Sigmoid colon (tissue), 4 donors: Measurements from ENCODE around the gene GNAT1.

Experiments
- EP300 ChIP-seq, 4 donors: sonication (generic); formaldehyde crosslinking; IDR thresholded peaks; one replicate each; pipeline ENCODE4 v1.6.1; 2017; ENCODE audit warnings: antibody characterized with exemption in 4 of 4
- POLR2A ChIP-seq, 2 donors: fragments of 450-650 bp; IDR thresholded peaks; one replicate each; pipeline ENCODE4 v1.6.1; 2016; ENCODE audit warnings: antibody characterized with exemption in 2 of 2, mild to moderate bottlenecking in 2 of 2, moderate library complexity in 2 of 2
- POLR2AphosphoS5 ChIP-seq, 4 donors: sonication (generic); formaldehyde crosslinking; IDR thresholded peaks; one replicate each; pipeline ENCODE4 v1.6.1; 2017; ENCODE audit warnings: antibody characterized with exemption in 4 of 4
- TF ChIP-seq, protein P1 (sequence below), 4 experiments: fragments of 450-650 bp in 3 of 4; fragments of 200-600 bp in 1 of 4; IDR thresholded peaks; one replicate each; pipeline ENCODE4 v1.5.1; 2016 to 2019; ENCODE audit warnings: antibody characterized with exemption in 4 of 4, mild to moderate bottlenecking in 3 of 4, moderate library complexity in 2 of 4

DNA sequence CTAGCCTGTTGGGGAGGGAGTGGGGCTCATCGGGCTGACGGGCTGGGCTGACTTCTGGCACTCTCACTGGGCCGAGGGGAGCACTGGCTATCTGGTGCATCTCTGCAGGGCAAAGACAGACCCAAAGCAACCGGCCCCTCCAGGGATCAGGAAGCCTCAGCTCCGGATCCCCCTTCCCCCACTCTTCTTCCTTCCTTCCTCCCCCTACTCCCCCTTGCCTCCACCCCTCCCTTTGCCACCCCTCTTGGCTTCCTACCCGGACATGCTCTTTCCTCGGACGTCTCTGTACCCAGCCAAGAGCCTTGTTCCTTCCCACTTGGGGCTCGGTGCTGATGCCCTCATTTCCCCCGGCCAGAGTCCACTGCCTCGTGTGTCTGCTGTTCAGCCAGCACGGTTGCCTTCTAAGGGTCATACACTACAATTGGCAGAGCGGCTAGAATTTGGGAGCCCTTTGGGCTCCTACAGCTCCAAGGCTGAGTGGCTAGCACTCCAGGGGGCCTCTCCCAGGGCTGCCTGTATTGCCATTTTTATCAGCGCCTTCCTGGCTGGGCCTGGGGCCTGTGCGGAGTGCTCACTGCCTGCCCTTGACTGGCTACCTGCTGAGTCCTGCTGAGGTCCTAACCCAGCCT is 25.4 kb upstream of the GNAT1 start:
- TF ChIP-seq, protein P1, sequence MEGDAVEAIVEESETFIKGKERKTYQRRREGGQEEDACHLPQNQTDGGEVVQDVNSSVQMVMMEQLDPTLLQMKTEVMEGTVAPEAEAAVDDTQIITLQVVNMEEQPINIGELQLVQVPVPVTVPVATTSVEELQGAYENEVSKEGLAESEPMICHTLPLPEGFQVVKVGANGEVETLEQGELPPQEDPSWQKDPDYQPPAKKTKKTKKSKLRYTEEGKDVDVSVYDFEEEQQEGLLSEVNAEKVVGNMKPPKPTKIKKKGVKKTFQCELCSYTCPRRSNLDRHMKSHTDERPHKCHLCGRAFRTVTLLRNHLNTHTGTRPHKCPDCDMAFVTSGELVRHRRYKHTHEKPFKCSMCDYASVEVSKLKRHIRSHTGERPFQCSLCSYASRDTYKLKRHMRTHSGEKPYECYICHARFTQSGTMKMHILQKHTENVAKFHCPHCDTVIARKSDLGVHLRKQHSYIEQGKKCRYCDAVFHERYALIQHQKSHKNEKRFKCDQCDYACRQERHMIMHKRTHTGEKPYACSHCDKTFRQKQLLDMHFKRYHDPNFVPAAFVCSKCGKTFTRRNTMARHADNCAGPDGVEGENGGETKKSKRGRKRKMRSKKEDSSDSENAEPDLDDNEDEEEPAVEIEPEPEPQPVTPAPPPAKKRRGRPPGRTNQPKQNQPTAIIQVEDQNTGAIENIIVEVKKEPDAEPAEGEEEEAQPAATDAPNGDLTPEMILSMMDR (IDR thresholded peaks at IDR 0.05), result no peak
- TF ChIP-seq POLR2A (IDR thresholded peaks at IDR 0.05) (no peak), POLR2AphosphoS5 (IDR thresholded peaks at IDR 0.05) (no peak), EP300 (IDR thresholded peaks at IDR 0.05) (no peak)
